AG10803 (cell line): ENCODE results near the gene ABCG8.

ENCODE experiments used
- DNase-seq: peaks from one replicate; pipeline ENCODE4 v3.0.0; 2010; ENCODE audit warnings: low read depth
- H3K4me3 ChIP-seq: 2 replicates; pipeline ENCODE4 v1.5.1; 2011; ENCODE audit warnings: mild to moderate bottlenecking, low read length, control low read depth
- CTCF ChIP-seq: conservative IDR thresholded peaks from 2 replicates; pipeline ENCODE4 v1.5.1; 2011; ENCODE audit warnings: mild to moderate bottlenecking, low read length, control low read depth, inconsistent platforms

ABCG8 gene

GRCh38 chr2:43800894-43801293 is 37.9 kb upstream of the ABCG8 start:
- no peak for DNase-seq
- no peak for TF ChIP-seq CTCF
- no peak overlapping the region for H3K4me3 ChIP-seq

- no peak overlapping the region for H3K4me3 ChIP-seq
- TF ChIP-seq CTCF, result no peak
- DNase-seq, result no peak
These were observed 36.6 kb upstream of the ABCG8 start for GRCh38 chr2:43802135-43802534.

- H3K4me3 ChIP-seq, result no peak overlapping the region
- DNase-seq, result peak; percentile 2
- TF ChIP-seq CTCF, result no peak
These were observed 35.7 kb upstream of the ABCG8 start for GRCh38 chr2:43803113-43803512.

- no peak for TF ChIP-seq CTCF
These were observed 32.1 kb upstream of the ABCG8 start for GRCh38 chr2:43806719-43807031.

GRCh38 chr2:43810452-43810851 is 28.3 kb upstream of the ABCG8 start:
- H3K4me3 ChIP-seq, result no peak overlapping the region
- DNase-seq, result no peak
- TF ChIP-seq CTCF, result no peak

More at GRCh38 chr2:43806719-43807031, 32.1 kb upstream of the ABCG8 start:
- no peak for DNase-seq
- H3K4me3 ChIP-seq, result no peak overlapping the region

GRCh38 chr2:43810888-43811287 is 27.9 kb upstream of the ABCG8 start:
- H3K4me3 ChIP-seq, result no peak overlapping the region
- DNase-seq, result no peak
- TF ChIP-seq CTCF, result no peak

GRCh38 chr2:43812006-43812405 is 26.8 kb upstream of the ABCG8 start:
- no peak for DNase-seq
- no peak for TF ChIP-seq CTCF
- H3K4me3 ChIP-seq, result no peak overlapping the region
